Transverse colon (tissue), 3 donors: ENCODE results near the gene DNAJC22.
"Not testable (repeated sequence)": the region's sequence is repeated elsewhere in the genome, so short reads cannot be mapped to it uniquely, and the experiment has no call there.

Source experiments
- EP300 ChIP-seq: sonication (generic); formaldehyde crosslinking; IDR thresholded peaks from one replicate; pipeline ENCODE4 v1.6.1; 2017; ENCODE audit warnings: antibody characterized with exemption, low read depth
- POLR2A ChIP-seq: fragments of 450-650 bp; IDR thresholded peaks from one replicate; pipeline ENCODE4 v1.6.1; 2016; ENCODE audit warnings: antibody characterized with exemption, mild to moderate bottlenecking, moderate library complexity
- TF ChIP-seq, protein P1 (sequence below), 5 experiments: fragments of 200-600 bp in 3 of 5; fragments of 450-650 bp in 2 of 5; sonication (generic) in 3 of 5; IDR thresholded peaks; 1 replicate in 2 of 5; 2 replicates in 3 of 5; pipeline ENCODE4 v1.5.1; 2016 to 2017; ENCODE audit warnings: antibody characterized with exemption in 5 of 5, inconsistent platforms in 3 of 5, mild to moderate bottlenecking in 2 of 5, moderate library complexity in 1 of 5

DNA sequence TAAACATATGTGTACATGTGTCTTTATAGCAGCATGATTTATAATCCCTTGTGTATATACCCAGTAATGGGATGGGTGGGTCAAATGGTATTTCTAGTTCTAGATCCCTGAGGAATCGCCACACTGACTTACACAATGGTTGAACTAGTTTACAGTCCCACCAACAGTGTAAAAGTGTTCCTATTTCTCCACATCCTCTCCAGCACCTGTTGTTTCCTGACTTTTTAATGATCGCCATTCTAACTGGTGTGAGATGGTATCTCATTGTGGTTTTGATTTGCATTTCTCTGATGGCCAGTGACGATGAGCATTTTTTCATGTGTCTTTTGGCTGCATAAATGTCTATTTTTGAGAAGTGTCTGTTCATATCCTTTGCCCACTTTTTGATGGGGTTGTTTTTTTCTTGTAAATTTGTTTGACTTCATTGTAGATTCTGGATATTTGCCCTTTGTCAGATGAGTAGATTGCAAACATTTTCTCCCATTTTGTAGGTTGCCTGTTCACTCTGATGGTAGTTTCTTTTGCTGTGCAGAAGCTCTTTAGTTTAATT, 36.2 kb upstream of the DNAJC22 start:
- not testable (repeated sequence) for TF ChIP-seq POLR2A, EP300
- TF ChIP-seq, protein P1, sequence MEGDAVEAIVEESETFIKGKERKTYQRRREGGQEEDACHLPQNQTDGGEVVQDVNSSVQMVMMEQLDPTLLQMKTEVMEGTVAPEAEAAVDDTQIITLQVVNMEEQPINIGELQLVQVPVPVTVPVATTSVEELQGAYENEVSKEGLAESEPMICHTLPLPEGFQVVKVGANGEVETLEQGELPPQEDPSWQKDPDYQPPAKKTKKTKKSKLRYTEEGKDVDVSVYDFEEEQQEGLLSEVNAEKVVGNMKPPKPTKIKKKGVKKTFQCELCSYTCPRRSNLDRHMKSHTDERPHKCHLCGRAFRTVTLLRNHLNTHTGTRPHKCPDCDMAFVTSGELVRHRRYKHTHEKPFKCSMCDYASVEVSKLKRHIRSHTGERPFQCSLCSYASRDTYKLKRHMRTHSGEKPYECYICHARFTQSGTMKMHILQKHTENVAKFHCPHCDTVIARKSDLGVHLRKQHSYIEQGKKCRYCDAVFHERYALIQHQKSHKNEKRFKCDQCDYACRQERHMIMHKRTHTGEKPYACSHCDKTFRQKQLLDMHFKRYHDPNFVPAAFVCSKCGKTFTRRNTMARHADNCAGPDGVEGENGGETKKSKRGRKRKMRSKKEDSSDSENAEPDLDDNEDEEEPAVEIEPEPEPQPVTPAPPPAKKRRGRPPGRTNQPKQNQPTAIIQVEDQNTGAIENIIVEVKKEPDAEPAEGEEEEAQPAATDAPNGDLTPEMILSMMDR (IDR thresholded peaks at IDR 0.05) = not testable (repeated sequence)
